Activated CD4-positive, alpha-beta T cell treated with anti-CD3 and anti-CD28 coated beads, Interleukin-2, amount 10 ng/mL, durations not matched to agents 7 days and 5 days (primary cell): ENCODE data around the gene IL25. TPM values are rescaled to one million over a fixed set of nuclear protein-coding genes. Genes with fewer than 3 reads are reported as not detected.
A peak's percentile ranks its signal among the peaks of the same experiment; 100 is the strongest.

Experiments used
- CTCF ChIA-PET: fragments of 350-600 bp; sonication (Branson Sonifier 250); formaldehyde crosslinking; loops from one replicate; lab custom pipeline; 2021; ENCODE audit warnings: antibody characterized with exemption; lab: Charles Lee
- POLR2A ChIA-PET: fragments of 350-600 bp; sonication (Branson Sonifier 250); formaldehyde crosslinking; loops from one replicate; lab custom pipeline; 2021; ENCODE audit warnings: antibody characterized with exemption; lab: Charles Lee
- DNase-seq: peaks from one replicate; pipeline ENCODE4 v3.0.0-alpha.2; 2020
- H3K27ac Mint-ChIP-seq: one replicate; pipeline ENCODE4 v1.8.0; 2021; ENCODE audit warnings: mild to moderate bottlenecking, moderate library complexity, mixed read lengths
- H3K27me3 Mint-ChIP-seq: one replicate; pipeline ENCODE4 v1.8.0; 2021; ENCODE audit warnings: mixed read lengths
- H3K36me3 Mint-ChIP-seq: one replicate; pipeline ENCODE4 v1.8.0; 2021; ENCODE audit warnings: low read depth, mixed read lengths
- H3K4me1 Mint-ChIP-seq: one replicate; pipeline ENCODE4 v1.8.0; 2021; ENCODE audit warnings: mixed read lengths
- H3K4me3 Mint-ChIP-seq: one replicate; pipeline ENCODE4 v1.8.0; 2021; ENCODE audit warnings: mild to moderate bottlenecking, moderate library complexity, mixed read lengths
- H3K9me3 Mint-ChIP-seq: one replicate; pipeline ENCODE4 v1.8.0; 2021; ENCODE audit warnings: mixed read lengths
- total RNA-seq, 2 experiments: library from RNA; stranded (reverse); gene quantifications; one replicate each; pipeline ENCODE4 v1.2.3, GENCODE V29; 2021

The IL25 gene
- total RNA-seq, 2 experiments from 2014 or later: not detected

DNA sequence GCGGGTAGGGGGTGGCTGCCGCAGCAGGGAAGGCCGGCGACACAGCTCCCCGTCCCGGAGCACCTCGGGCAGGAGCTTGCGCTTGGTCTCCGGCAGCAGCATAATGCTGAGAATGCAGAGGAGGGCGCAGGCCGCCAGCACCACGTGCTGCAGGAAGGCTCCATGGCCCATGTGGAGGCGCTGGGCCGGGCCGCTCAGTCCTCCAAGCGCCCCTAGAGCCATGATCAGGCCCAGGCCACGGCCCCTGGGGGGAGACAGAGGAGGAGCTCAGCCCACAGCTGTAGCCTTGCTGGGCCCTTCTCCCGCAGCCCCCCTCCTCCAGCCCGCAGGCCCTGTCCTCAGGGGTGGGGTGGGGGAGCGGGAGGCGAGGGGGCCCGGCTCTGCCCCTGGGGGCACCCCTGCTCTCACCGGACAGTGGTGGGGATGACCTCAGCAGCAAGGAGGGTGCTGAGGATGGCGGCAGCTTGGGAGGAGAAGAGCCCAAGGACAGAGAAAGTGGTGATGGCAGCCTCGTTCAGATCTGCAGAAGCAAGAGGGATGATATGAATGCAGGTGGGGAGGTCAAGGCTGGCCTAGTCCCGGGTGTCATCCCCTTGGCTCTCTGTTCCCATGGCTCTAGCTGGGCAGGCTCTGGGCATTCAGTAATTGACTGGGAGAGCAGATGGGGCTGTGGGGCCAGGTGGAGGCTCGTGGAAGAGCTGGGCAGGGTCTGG lies 25.8 kb upstream of the IL25 start:
- Mint-ChIP-seq H3K9me3 (no peaks in the 10 kb centered on the region), H3K4me3 (no peak overlapping the region)
- no peak for DNase-seq

DNA sequence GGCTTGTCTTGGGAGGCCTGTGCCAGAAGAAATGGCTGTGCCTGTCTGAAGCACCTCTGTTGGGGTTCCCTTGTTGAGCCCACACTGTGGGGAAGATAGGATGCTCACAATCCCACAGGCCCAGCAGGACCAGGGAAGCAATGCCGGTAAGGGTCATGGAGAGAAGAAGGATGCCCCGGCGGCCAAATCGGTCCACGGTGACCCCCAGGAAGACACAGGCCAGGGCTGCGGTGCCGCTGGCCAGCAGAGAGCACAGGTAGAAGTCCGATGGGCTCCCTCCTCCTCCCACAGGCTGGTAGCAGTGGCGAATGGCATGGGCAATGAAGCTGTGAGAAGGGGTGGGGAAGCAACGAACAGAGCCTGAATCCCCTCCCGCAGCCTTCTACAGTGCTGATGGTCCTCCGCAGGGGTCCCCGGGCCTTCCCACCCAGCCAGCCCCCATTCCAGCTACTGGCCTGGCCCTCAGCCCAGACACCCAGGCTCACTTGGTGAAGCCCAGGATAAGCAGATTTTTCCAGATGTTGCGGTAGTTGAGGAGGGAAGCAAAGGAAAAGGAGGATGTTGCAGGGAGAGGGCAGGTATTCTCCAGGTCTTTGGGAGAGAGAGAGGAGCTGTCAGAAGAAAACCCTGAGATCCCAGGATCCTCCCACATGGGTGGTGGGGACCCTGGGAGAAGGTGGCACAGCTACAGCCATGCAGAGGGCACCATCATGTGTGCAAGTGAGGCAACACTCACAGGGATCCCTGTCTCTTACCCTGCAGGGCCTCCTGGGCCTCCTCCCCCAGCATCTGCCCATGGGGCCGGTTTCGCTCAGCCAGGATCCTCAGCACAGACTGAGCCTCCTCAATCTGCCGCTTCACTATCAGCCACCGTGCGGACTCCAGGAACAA lies 25.0 kb upstream of the IL25 start:
- DNase-seq: no peak
- peaks cover 4% of the 10 kb centered on the region for H3K4me1 Mint-ChIP-seq
- H3K27me3 Mint-ChIP-seq: peaks cover 15% of the 10 kb centered on the region
- H3K9me3 Mint-ChIP-seq: no peaks in the 10 kb centered on the region
- no peaks in the 10 kb centered on the region for H3K36me3 Mint-ChIP-seq
- no peak overlapping the region for H3K27ac Mint-ChIP-seq
- no peak overlapping the region for H3K4me3 Mint-ChIP-seq
- CTCF ChIA-PET: interaction anchor here (1.1 kb wide), 2 partner anchors 20 to 32 kb away, joined by 3 to 7 read pairs; no protein-coding TSS in a partner anchor
- POLR2A ChIA-PET: no interaction called here

More for the DNA sequence above, 25.8 kb upstream of the IL25 start:
- CTCF ChIA-PET: interaction anchor here (0.6 to 1.8 kb wide), 5 partner anchors 11 to 1829 kb away, joined by 3 to 7 read pairs (median 3); no protein-coding TSS in a partner anchor
- Mint-ChIP-seq H3K27me3 (peaks cover 15% of the 10 kb centered on the region), H3K27ac (no peak overlapping the region), H3K36me3 (no peaks in the 10 kb centered on the region), H3K4me1 (peaks cover 4% of the 10 kb centered on the region)
- POLR2A ChIA-PET: no interaction called here

DNA sequence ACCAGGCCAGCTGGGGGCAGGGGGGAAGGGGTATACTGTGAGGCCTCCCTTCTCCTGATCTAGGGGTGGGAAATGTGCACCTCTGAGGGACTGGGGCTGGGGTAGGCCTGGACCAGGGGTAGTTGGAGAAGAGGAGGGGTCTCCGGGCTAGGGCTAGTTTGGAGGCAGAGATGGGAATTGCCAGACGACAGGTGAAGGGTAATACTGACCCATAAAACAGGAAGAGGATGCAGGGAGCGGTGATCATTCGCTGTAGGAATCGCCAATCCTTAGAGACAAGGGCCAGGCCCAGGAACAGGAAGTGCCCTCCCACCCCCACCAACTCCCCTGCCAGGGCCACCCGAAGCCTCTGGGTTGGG lies 24.3 kb upstream of the IL25 start:
- Mint-ChIP-seq H3K4me1 (peaks cover 9% of the 10 kb centered on the region), H3K27me3 (peaks cover 21% of the 10 kb centered on the region), H3K27ac (no peak overlapping the region), H3K4me3 (no peak overlapping the region), H3K9me3 (no peaks in the 10 kb centered on the region), H3K36me3 (no peaks in the 10 kb centered on the region)
- no peak for DNase-seq
- CTCF ChIA-PET: interaction anchor here (1.1 kb wide), 1 partner anchor 32 kb away, joined by 7 read pairs; no protein-coding TSS in a partner anchor
- POLR2A ChIA-PET: no interaction called here

DNA sequence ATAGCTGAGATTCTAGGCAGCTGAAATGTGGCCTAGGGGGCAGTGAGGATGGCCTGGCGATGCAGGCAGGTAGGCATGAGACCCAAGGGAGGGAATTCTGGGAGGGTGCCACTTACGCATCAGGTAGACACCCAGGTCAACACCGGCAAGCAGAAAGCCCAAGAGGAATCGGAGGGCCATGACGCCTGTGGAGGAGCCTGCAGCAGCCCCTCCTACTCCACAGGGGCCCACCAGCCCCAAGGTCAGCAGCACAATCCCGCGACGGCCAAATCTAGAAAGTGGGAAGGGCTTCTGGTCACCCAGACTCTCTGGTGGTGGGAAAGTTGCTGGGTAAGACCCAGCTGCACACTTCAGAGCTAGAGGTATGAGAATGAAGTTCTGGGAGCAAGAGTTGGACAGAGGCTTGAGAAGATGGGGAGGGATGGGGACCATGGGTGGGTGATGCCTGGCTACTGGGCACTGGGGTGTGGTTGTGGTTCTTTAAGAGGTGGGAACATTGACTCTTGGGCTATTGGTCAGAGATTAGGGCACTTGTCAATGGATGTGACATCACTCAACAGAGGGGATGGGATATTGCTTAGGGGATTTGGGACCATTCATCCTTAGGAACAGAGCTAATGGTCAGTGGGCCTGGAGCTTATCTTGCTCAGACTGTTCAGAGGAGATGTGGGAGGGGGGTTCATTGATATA lies 23.3 kb upstream of the IL25 start:
- Mint-ChIP-seq H3K36me3 (no peaks in the 10 kb centered on the region), H3K9me3 (no peaks in the 10 kb centered on the region), H3K4me1 (peaks cover 9% of the 10 kb centered on the region), H3K27me3 (peaks cover 29% of the 10 kb centered on the region), H3K27ac (no peak overlapping the region), H3K4me3 (no peak overlapping the region)
- ChIA-PET CTCF (no interaction called here), POLR2A (no interaction called here)
- DNase-seq: no peak

DNA sequence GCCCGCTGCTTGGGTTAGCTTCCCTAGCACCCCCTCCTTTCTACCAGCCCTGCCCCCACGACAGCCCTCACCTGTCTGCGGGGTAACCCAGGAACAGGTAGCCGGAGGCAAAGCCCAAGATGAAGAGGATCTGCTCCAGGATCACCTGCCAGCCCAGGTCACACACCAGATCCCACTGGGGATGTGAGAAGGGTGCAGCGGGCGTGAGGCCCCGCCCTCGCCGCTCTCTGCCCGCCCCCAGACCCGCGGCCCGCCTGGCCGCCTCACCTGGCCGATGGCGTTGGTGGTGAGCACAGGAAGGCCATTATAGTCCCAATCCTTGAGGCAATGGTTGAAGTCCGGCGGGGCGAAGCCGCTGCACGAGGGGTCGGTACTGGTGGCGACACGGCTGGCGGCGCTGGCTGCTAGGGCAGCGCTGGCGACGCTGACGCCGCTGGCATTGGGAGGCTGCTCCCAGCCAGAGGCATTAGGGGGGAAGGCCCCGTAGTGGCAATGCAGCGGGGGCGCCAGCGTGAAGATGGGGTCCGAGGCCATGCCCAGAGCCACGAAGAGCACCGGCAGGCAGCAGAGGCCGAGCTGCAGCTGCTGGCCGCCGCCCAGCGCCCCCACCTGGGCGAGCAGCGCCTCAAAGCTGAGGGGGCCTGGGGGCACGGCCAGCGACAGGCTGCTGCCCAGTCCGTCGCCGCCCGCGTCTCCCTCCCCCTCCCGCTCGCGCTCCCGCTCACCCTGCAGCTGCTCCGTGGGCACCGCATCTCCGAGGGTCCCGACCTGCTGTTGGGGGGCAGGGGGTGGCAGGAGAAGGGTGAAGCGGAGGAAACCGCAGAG lies 20.7 kb upstream of the IL25 start:
- ChIA-PET POLR2A (no interaction called here), CTCF (interaction anchor here (0.6 to 1.2 kb wide), 3 partner anchors 41 to 763 kb away, joined by 3 read pairs; no protein-coding TSS in a partner anchor)
- DNase-seq: no peak
- H3K27me3 Mint-ChIP-seq: peaks cover 41% of the 10 kb centered on the region
- H3K4me3 Mint-ChIP-seq: peak overlapping the region; percentile 66
- peaks cover 9% of the 10 kb centered on the region for H3K4me1 Mint-ChIP-seq
- no peaks in the 10 kb centered on the region for H3K9me3 Mint-ChIP-seq
- no peaks in the 10 kb centered on the region for H3K36me3 Mint-ChIP-seq
- H3K27ac Mint-ChIP-seq: no peak overlapping the region

DNA sequence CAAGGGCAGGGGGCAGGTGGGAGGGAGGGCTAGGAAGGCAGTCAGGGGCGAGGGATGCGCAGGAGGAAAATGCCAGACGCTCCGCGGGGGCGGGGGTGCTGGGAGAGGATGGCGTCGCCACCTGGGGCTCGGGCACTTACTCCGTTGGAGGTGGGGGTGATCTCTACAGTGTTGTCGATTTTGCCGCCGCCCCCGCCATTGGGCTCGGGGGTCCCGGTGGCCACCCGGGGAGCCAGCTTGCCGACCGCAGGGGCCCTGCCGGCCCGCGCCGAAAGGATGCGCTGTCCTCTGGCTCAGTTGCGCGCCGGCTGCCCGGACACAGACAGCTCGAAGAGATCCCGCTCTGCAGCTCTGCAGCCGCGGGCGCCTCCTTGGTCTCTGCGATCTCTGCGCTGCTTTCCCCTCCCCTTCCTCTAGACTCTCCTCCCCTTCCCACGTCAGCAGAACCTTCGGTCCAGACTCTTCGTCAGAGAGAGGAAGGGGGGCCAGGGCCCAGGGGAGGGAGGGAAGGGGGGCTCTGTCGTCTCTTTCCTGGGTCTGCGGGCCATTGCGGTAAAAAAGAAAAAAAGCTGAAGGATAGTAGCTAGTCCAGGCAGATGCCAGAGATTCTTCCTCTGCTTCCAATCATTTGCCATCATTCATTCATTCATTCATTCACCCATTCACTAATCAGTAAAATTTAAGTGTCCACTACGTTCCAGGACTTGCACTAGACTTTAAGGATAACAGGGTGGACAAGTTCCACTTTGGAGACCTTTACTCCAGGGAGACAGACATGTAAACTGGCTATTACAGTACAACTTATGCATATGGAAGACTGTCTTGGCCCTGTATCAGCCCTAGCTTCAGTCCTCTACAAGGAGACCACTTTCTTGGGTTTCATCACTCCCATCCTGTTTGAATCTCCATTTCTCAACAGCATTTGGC lies 19.8 kb upstream of the IL25 start, which contains the start of gene SLC22A17:
Gene SLC22A17, minus strand, starts transcription at position 382 of the 927 bp plus-strand sequence.
- CTCF ChIA-PET: interaction anchor here (0.6 to 2.4 kb wide), 8 partner anchors 9 to 763 kb away, joined by 3 to 8 read pairs (median 3); no protein-coding TSS in a partner anchor

DNA sequence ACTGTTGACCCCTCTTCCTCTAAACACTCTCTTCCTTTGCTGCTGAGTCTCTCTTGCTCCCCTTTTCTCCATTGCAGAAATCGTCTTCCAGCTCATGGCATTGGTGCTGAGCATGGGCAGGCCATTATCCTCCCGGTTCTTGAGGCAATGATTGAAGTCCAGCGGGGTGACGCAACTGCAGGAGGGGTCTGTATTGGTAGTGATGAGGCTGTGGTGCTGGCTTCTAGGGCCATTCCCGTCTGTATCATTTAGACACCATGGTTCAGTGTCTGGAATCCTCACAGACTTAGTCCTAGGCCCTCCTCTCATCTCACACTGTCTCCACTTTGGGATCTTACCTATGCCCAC lies 19.2 kb upstream of the IL25 start:
- Mint-ChIP-seq H3K9me3 (no peaks in the 10 kb centered on the region), H3K27ac (no peak overlapping the region), H3K4me3 (peak overlapping the region; percentile 66), H3K27me3 (peaks cover 41% of the 10 kb centered on the region), H3K4me1 (peaks cover 9% of the 10 kb centered on the region), H3K36me3 (no peaks in the 10 kb centered on the region)
- ChIA-PET CTCF (interaction anchor here (0.8 to 2.4 kb wide), 6 partner anchors 8 to 126 kb away, joined by 3 to 8 read pairs (median 4); no protein-coding TSS in a partner anchor), POLR2A (no interaction called here)
- no peak for DNase-seq

More for the DNA sequence above, 19.8 kb upstream of the IL25 start, which contains the start of gene SLC22A17:
- Mint-ChIP-seq H3K4me3 (peak within 1 kb of the TSS; percentile 66), H3K36me3 (no peaks in the 10 kb centered on the region), H3K27ac (no peak within 1 kb of the TSS), H3K9me3 (no peaks in the 10 kb centered on the region), H3K4me1 (peaks cover 9% of the 10 kb centered on the region), H3K27me3 (peaks cover 41% of the 10 kb centered on the region)
- peak; percentile 53 for DNase-seq
- POLR2A ChIA-PET: no interaction called here

DNA sequence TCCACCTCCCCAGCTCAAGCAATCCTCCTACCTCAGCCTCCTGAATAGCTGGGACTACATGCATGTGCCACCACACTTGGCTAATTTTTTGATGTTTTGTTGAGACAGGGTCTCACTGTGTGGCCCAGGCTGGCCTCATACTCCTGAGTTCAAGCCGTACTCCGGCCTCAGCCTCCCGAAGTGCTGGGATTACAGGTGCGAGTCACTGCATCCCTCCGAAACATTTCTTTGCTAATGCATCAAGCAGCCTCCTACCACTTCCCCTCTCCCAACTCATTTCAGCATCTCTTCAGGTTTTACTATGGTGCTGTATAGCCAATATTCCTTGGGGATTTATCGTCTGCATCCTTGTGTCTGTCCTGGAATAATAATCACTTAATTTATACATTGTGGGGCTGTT lies 17.6 kb upstream of the IL25 start:
- no peaks in the 10 kb centered on the region for H3K9me3 Mint-ChIP-seq
- CTCF ChIA-PET: interaction anchor here (1.0 to 2.4 kb wide), 2 partner anchors 9 to 25 kb away, joined by 4 to 8 read pairs; no protein-coding TSS in a partner anchor
- no peak overlapping the region for H3K4me3 Mint-ChIP-seq
- POLR2A ChIA-PET: no interaction called here
- peaks cover 9% of the 10 kb centered on the region for H3K4me1 Mint-ChIP-seq
- no peak overlapping the region for H3K27ac Mint-ChIP-seq
- H3K36me3 Mint-ChIP-seq: no peaks in the 10 kb centered on the region
- no peak for DNase-seq
- peaks cover 41% of the 10 kb centered on the region for H3K27me3 Mint-ChIP-seq

DNA sequence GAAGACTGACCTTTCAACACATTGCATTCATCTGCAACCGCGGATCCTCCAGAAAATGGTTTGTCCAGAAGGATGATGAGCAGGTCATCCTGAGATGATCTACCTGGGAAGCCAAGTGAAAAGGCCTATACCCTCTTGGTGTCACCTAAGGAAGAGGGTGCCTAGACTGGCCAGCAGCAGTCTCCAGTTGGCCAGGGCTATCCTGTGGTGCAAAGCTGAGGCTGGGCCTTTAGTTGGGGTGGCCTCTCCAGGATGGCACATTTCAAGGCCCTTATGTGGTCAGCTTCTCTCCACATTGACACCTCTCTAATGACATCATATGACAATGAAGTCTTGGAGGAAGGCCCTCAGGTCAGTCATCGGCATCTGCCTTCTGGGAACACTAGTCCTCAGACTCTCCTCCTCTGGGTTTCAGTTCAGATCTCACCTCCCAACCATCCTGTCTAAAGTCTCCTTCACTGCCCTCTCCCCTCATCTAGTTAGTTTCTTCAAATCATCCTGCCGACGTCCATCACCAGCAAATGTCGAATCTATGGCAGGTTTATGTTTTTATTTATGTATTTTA lies 16.7 kb upstream of the IL25 start:
- CTCF ChIA-PET: no interaction called here
- H3K4me1 Mint-ChIP-seq: peaks cover 9% of the 10 kb centered on the region
- H3K36me3 Mint-ChIP-seq: no peaks in the 10 kb centered on the region
- H3K27ac Mint-ChIP-seq: no peak overlapping the region
- H3K4me3 Mint-ChIP-seq: no peak overlapping the region
- no peak for DNase-seq
- H3K9me3 Mint-ChIP-seq: no peaks in the 10 kb centered on the region
- peaks cover 33% of the 10 kb centered on the region for H3K27me3 Mint-ChIP-seq
- POLR2A ChIA-PET: no interaction called here

DNA sequence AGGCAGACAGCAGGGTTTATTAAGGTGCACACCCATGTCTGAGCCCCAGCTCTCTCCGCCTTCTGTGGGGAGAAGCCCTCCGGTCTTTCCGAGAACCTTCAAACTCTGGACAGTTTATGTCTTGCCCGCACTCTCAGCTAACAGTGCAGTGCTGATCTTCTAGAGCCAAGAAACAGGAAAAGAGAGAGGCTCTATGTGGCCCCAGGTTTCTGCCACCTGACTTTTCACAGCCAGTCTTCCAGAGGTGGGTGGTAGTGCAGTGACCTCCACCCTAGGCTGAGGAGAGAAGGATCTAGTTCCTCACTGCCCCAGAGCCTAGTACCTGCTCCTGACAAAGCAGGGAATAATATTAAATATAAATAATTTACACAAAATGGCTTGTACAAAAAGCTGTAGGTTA lies 15.9 kb upstream of the IL25 start:
- CTCF ChIA-PET: interaction anchor here (1.4 kb wide), 1 partner anchor 11 kb away, joined by 4 read pairs; no protein-coding TSS in a partner anchor
- DNase-seq: no peak
- no peaks in the 10 kb centered on the region for H3K36me3 Mint-ChIP-seq
- H3K4me3 Mint-ChIP-seq: no peak overlapping the region
- no peaks in the 10 kb centered on the region for H3K9me3 Mint-ChIP-seq
- POLR2A ChIA-PET: no interaction called here
- H3K27ac Mint-ChIP-seq: no peak overlapping the region
- peaks cover 28% of the 10 kb centered on the region for H3K27me3 Mint-ChIP-seq
- peaks cover 5% of the 10 kb centered on the region for H3K4me1 Mint-ChIP-seq

DNA sequence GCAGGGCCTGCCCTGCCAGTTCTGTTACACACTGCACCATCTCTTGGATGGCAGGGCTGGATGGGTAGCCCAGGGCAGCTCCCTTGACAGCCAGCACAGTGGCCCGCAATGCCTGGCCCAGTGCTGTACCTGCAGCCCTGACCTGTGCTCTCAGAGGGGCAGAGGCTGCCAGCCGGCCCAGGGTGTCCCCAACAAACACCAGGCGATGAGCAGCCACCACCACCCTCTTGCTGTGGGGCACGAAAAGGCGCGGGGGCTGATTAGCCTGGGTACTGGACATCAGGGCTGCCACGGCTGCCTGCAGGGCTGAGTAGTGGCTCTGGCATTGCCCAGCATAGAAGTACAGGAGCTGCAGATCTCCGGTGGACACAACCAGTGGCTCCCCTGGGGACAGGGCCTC lies 15.3 kb upstream of the IL25 start:
- Mint-ChIP-seq H3K36me3 (no peaks in the 10 kb centered on the region), H3K4me1 (peaks cover 5% of the 10 kb centered on the region), H3K4me3 (no peak overlapping the region), H3K27me3 (peaks cover 28% of the 10 kb centered on the region), H3K27ac (no peak overlapping the region), H3K9me3 (no peaks in the 10 kb centered on the region)
- DNase-seq: no peak
- ChIA-PET POLR2A (no interaction called here), CTCF (interaction anchor here (1.4 kb wide), 1 partner anchor 12 kb away, joined by 4 read pairs; no protein-coding TSS in a partner anchor)
